GM21360 (cell line): Measurements from ENCODE around the gene ARHGEF28.

Source experiments
- ATAC-seq: cut with Tn5 transposase; IDR thresholded peaks from one replicate; pipeline ENCODE4 v1.9.1; 2021; ENCODE audit warnings: mild to moderate bottlenecking, moderate library complexity; ENCODE audit not compliant: unreplicated experiment

ARHGEF28 gene

DNA sequence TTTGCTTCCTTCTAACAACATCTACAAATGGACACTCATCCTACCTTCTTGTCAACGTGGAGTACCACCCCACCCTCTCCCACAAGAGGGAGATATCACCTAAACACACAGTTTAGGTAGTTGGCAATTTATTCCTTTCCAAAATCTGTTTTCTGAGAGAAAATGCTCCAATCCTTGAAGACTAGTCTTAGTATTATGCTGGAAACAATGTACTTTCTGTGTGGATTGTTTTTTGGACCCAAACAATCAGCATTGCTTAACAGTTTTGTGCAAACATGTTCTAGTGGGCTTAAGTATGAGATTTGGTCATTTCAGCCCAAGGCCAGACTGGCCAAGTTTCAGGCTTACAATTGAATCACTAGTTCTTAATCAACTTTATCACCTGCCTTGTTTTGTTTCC, 359.1 kb downstream of the ARHGEF28 start:
- no peak for ATAC-seq

DNA sequence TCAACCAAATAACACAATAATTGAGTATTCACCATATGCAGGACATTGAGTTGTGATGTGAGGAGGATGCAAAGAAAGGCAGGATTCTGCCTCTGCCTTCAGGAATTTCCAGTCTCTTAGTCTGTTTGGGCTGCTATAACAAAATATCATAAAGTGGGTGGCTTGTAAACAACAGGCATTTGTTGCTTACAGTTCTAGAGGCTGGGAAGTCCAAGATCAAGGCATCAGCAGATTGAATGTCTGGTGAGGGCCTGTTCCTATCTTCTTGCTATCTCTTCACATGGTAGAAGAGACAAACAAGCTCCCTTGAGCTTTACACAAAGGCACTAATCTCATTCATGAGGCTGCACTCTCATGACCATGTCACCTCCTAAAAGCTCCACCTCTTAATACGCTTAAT, 360.7 kb downstream of the ARHGEF28 start:
- ATAC-seq, result no peak

DNA sequence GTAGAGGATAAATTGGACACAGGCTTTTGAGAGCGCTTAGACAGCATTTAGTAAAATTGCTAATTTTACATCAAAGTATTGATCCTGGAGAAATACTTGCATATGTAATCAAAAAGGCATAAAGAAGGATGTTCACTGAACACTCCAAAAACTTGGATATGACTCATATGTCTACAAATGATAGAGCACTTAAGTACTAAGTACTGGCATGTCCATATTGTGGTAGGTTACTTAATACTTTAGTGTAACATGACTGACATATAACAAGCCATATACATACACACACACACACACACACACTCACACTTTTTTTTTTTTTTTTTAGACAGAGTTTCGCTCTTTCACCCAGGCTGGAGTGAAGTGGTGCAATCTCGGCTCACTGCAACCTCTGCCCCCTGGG, 361.9 kb downstream of the ARHGEF28 start:
- ATAC-seq, result no peak

DNA sequence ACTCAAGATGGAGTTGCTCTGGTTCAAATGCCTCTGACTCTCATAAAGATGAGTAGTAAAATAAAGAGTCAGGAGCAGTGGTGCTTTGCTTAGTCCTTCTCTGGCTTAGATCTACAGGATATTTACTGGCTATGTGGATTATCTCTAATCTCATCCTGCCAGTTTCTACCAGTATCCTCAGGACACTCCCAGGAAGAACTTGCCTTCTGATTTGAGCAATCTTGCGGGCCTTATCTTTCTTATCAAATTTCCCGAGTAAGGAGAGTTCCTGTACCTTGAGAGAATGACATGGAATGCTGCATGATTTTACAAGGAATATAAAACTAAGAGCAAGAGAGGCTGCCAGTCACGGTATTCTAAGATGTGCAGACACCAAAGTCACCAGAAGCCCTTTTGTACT, 364.0 kb downstream of the ARHGEF28 start:
- ATAC-seq, result no peak
